GM21526 (cell line): ENCODE results near the gene MESP2.

Experiments used
- ATAC-seq: cut with Tn5 transposase; IDR thresholded peaks from one replicate; pipeline ENCODE4 v1.9.1; 2021; ENCODE audit warnings: moderate library complexity; ENCODE audit not compliant: unreplicated experiment, low FRiP score

MESP2 gene

DNA sequence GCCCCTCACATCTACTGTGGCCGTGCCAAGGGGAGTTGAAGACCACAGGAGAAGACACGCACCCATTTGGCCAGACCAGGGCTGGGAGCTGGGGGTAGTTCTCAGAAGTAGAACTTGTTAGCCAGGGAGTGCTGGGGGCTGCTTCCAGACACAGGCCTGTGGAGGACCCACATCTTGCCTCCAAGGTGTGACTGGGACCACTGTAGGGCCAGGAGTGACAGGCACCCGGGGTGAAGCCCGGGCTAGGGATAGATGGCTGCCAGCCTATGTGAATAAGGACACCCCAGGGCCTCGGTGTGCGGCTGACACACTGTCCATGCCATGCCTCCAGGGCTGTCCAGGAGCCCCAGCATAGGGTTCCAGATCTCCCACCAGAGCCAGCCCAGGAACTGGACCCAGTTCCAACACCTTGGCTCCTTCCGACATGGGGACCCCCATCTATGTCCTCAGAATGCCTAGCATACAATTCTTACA lies 36.8 kb downstream of the MESP2 start:
- no peak for ATAC-seq

DNA sequence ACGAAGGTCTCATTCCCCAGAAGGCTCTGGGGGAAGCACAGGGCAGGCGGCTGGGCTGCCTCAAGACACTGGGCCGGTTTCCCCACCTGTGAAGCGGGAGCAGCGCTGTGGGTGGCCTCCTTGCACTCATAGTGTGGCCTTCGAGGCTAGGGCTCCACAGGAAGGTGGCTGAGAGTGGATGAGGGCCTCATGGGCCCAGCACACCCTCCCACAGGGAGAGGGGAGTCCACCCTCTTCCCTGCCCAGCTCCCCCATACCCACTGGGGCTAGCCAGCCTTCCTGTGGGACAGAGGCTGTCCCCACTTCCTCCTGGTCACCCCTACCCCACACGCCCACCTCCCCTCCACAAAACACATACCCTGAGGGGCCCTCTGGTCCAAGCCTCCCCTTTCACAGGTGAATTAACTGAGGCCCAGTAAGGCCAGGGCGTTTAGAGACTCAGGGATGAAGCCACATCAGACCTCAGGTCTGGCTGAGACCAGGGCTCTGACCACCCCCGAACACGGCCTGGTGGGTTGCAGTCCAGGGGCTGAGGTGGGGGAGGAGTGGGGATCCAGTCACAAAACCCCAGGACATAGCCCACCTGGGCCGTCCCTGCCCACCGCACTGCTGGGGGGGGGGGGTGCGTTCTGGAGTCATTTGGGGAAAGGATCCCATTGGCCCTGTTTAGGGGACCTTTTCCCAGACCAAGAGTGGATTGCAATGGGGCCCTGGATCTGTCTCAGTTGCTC lies 37.4 kb downstream of the MESP2 start:
- no peak for ATAC-seq

- no peak for ATAC-seq
Observed at GRCh38 chr15:89814112-89814742, 38.1 kb downstream of the MESP2 start.

- no peak for ATAC-seq
Observed at GRCh38 chr15:89815769-89816168, 39.6 kb downstream of the MESP2 start.

DNA sequence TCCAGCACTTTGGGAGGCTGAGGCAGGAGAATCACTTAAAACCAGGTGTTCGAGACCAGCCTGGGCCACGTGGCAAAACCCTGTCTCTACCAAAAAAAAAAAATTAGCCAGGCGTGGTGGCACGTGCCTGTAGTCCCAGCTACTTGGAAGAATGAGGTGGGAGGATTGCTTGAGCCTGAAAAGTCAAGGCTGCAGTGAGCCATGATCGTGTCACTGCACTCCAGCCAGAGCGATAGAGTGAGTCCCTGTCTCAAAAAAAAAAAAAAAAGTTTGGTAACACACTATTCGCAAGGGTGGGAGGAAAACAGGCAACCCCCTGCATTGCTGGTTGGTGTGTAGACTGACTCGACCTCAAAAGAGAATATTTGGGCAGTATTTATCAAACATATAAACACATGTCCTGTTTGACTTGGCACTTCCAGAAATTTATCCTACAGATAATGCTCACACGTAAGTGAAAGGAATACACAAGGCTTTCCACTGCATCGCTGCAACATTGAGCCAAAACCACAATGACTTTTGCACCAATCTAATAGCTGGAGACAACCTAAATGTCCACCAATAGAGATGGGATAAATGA lies 41.7 kb downstream of the MESP2 start:
- ATAC-seq, result no peak

GRCh38 chr15:89818287-89818686 lies 42.2 kb downstream of the MESP2 start:
- ATAC-seq, result no peak

DNA sequence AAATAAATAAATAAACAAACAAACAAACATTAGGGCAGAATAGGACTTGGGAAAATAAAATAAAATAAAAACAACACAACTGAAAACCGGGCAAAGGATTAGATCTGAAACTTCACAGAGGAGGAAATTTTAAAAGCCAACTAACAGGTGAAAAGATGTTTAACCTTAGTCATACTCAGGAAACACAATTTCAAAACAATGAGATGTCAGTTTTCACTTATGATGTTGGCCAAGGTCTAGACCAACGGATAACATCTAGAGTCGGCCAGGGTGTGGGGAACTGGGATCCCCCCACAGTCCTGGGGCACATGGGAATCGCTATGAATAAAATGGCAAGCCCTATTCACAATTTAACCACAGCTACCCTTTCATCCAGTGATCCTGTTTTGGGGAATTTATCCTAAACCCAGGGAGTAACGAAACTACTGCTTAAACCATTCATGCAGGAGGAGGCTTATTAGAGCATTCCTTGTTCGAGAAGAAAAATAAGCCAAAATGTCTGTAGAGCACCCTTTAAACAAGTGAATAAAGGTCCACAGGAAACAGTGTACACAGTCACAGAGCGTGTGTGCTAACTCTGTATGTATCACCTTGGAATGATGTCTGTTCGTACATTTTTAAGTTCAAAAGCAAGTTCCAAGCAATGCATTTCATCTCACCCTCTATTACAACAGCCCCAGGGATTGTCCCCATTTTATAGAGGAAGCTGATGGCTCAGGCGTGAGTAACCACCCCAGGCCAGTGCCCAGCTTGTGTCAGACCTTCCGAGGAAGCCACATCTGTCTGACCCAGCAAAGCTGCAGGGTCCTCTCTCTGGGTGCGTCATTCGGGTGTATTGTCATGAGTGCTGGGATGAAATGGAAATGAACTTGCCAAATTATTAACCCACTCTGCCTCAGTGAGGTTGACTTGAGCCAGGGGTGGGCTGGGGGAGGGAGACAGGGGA lies 44.8 kb downstream of the MESP2 start:
- ATAC-seq, result no peak

GRCh38 chr15:89822026-89822425 lies 45.9 kb downstream of the MESP2 start:
- ATAC-seq, result no peak

DNA sequence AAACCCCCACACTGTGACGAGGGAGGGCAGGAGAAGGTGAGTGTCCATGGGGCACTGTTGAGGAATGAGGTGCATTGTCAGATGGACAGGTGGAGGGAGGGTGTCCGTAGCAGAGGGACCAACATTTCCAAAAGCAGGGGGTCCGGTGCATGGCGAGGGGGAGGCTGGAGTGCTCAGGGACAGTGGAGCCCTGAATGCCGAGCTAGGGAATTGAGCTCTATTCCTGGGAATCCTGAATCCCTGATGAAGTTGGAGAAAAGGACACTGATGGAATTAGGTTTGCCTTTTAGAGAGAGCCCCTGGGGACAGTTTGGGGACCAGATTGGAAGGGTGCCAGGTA lies 46.4 kb downstream of the MESP2 start:
- ATAC-seq, result no peak

GRCh38 chr15:89822951-89823711 lies 47.0 kb downstream of the MESP2 start:
- no peak for ATAC-seq

DNA sequence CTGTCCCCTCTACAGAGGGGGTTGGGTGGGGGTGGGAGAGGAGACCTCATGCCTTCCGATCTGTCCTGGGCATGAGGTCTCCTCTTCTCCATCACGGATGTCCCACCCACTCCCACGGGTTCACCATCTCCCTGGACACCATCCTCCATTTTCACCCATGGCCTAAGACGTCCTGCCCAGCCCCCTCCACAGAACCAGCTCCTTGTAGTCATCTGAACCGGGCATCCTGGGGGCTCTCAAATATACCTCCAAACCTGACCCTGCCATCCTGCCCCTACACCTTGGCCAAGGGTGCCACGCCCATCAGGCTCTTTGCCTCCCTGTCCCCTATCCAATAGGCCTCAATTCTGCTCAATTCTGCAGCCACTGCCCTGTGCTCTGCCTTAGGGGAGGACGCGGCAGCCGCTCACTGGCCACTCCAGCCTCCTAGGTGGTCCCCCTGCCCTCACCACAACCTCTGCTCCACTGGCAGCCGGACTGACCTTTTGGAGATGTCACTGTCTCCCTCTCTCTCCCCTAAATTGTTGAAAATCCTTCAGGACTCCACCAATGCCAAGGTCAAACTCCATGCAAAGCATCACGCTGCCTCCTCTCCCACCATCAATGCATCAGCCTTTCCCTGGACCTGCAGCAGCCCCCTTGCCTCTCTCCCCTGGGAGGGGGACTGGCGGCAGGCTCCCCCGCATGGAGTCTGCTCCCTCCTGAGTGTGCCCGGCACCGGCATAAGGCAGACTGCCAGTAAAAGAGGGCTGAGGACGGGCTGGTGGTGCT lies 47.9 kb downstream of the MESP2 start:
- no peak for ATAC-seq

DNA sequence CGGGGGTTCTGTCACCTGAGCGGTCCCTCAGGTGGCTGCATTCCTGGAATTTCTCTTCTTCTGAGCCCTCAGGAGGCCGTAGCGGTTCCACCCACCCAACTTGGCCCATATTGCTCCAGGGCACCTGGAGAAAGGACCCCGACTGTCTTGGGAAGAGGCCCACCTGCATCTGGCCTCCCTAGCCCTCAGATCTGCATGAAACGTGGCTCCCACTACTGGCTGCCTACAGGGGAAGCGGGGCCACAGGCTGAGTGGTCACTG lies 48.4 kb downstream of the MESP2 start:
- no peak for ATAC-seq

GRCh38 chr15:89825271-89825940 lies 49.3 kb downstream of the MESP2 start:
- ATAC-seq, result no peak

DNA sequence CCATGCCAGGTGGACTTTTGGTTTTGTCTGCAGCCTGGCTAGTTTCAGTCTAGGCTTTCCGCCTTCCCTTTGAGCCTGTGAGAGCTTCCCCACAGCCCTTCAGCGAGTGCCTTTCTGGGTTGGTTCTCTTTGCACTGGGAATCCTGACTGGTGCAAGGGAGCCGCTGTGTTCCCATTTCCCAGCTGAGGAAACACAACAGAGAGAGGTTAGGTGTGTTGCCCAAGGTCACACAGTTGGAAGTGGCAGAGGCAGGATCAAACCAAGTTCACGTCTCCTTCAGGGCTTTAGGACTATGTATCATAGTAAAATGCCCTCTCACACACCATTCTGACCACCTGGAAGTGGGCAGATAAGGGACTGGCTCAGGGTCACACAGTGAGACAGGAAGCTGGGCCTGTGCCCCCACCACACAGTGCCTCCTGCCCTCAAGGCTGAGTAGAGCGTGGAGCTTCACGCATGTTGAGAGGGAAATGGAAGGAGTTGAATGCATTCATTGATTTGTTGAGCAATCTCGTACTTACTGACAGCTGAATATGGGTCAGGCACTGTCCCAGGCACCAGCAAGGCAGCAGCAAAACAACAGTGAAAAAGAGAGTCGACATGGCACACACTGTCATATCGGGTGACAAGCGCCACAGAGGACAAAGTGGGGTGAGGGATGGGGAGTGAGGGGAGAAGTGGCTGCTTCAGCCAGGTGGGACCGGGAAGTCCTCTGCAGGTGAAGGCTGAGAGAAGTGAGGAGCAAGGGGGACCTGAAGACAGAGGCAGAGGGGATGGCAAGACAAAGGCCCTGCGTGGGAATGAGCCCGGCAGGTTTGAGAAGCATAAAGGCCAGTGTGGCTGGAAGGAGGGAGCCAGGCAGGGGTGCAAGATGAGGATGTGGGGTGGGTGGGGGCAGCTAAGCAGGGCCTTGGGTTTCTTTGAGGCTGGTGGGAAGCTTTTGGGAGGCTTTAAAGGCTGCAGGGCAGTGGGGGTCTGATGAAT lies 50.8 kb downstream of the MESP2 start:
- ATAC-seq, result no peak

GRCh38 chr15:89827829-89828228 lies 51.7 kb downstream of the MESP2 start:
- ATAC-seq, result no peak
